ENCODE data around the gene CSF3.

CSF3 gene

GRCh38 chr17:40023590-40024292 is 8.5 kb downstream of the CSF3 start:
- CTCF ChIA-PET = interaction anchor here (0.6 kb wide), 1 partner anchor 169 kb away, joined by 3 read pairs; no protein-coding TSS in a partner anchor
- no peak for TF ChIP-seq LEF1 (IDR thresholded peaks at IDR 0.05; ENCODE audit: borderline replicate concordance)
- TF ChIP-seq PKNOX1 (IDR thresholded peaks at IDR 0.05) = no peak
- no peak for TF ChIP-seq CTBP1 (IDR thresholded peaks at IDR 0.05; ENCODE audit: borderline replicate concordance)
- no peak for TF ChIP-seq L3MBTL2 (conservative IDR thresholded peaks at IDR 0.05)
- POLR2A ChIA-PET = no interaction called here
- no peak for DNase-seq (ENCODE audit: extremely low spot score)

- ChIA-PET CTCF (interaction anchor here (1.6 kb wide), 1 partner anchor 10 kb away, joined by 7 read pairs; no protein-coding TSS in a partner anchor), POLR2A (no interaction called here)
- TF ChIP-seq LEF1 (IDR thresholded peaks at IDR 0.05; ENCODE audit: borderline replicate concordance) (no peak), FOXK2 (IDR thresholded peaks at IDR 0.05) (no peak), ZNF384 (IDR thresholded peaks at IDR 0.05) (no peak), FOXM1 (IDR thresholded peaks at IDR 0.05; ENCODE audit: borderline replicate concordance) (no peak), FOXA1 (IDR thresholded peaks at IDR 0.05) (no peak), BHLHE40 (IDR thresholded peaks at IDR 0.05; ENCODE audit: borderline replicate concordance) (no peak), SUZ12 (IDR thresholded peaks at IDR 0.05) (no peak), L3MBTL2 (conservative IDR thresholded peaks at IDR 0.05) (no peak)
- no peak for DNase-seq (ENCODE audit: extremely low spot score)
Measured at GRCh38 chr17:40024901-40025300, 9.7 kb downstream of the CSF3 start.

- DNase-seq (ENCODE audit: extremely low spot score) = no peak
- ChIA-PET CTCF (interaction anchor here (1.6 kb wide), 1 partner anchor 10 kb away, joined by 7 read pairs; no protein-coding TSS in a partner anchor), POLR2A (no interaction called here)
- TF ChIP-seq FOXA1 (IDR thresholded peaks at IDR 0.05) = no peak
- TF ChIP-seq ZNF384 (IDR thresholded peaks at IDR 0.05) = no peak
- no peak for TF ChIP-seq TARDBP (IDR thresholded peaks at IDR 0.05)
- TF ChIP-seq LEF1 (IDR thresholded peaks at IDR 0.05; ENCODE audit: borderline replicate concordance) = no peak
- TF ChIP-seq L3MBTL2 (conservative IDR thresholded peaks at IDR 0.05) = no peak
- TF ChIP-seq NFRKB (IDR thresholded peaks at IDR 0.05) = no peak
- no peak for TF ChIP-seq CTBP1 (IDR thresholded peaks at IDR 0.05; ENCODE audit: borderline replicate concordance)
- no peak for TF ChIP-seq SUZ12 (IDR thresholded peaks at IDR 0.05)
- TF ChIP-seq ELF4 (IDR thresholded peaks at IDR 0.05) = no peak
- TF ChIP-seq FOXM1 (IDR thresholded peaks at IDR 0.05; ENCODE audit: borderline replicate concordance) = no peak
- no peak for TF ChIP-seq ARNT (IDR thresholded peaks at IDR 0.05)
- no peak for TF ChIP-seq HDGF (IDR thresholded peaks at IDR 0.05; ENCODE audit: borderline replicate concordance)
- no peak for TF ChIP-seq BHLHE40 (IDR thresholded peaks at IDR 0.05; ENCODE audit: borderline replicate concordance)
- TF ChIP-seq SP1 (IDR thresholded peaks at IDR 0.05) = no peak
Measured at GRCh38 chr17:40025559-40025958, 10.3 kb downstream of the CSF3 start.

- CTCF ChIA-PET = interaction anchor here (0.6 to 2.3 kb wide), 8 partner anchors 9 to 87 kb away, joined by 3 to 15 read pairs (median 7); no protein-coding TSS in a partner anchor
- TF ChIP-seq L3MBTL2 (conservative IDR thresholded peaks at IDR 0.05) (no peak), ELF4 (IDR thresholded peaks at IDR 0.05) (no peak), NFRKB (IDR thresholded peaks at IDR 0.05) (no peak), SUZ12 (IDR thresholded peaks at IDR 0.05) (no peak), HDGF (IDR thresholded peaks at IDR 0.05; ENCODE audit: borderline replicate concordance) (no peak), FOXK2 (IDR thresholded peaks at IDR 0.05) (no peak), FOXA1 (IDR thresholded peaks at IDR 0.05) (no peak), TARDBP (IDR thresholded peaks at IDR 0.05) (no peak), PKNOX1 (IDR thresholded peaks at IDR 0.05) (no peak), SP1 (IDR thresholded peaks at IDR 0.05) (no peak), BHLHE40 (IDR thresholded peaks at IDR 0.05; ENCODE audit: borderline replicate concordance) (no peak), LEF1 (IDR thresholded peaks at IDR 0.05; ENCODE audit: borderline replicate concordance) (no peak), CTBP1 (IDR thresholded peaks at IDR 0.05; ENCODE audit: borderline replicate concordance) (no peak), ZNF384 (IDR thresholded peaks at IDR 0.05) (no peak), ARNT (IDR thresholded peaks at IDR 0.05) (no peak), FOXM1 (IDR thresholded peaks at IDR 0.05; ENCODE audit: borderline replicate concordance) (no peak)
- POLR2A ChIA-PET = no interaction called here
- no peak for DNase-seq (ENCODE audit: extremely low spot score)
Measured at GRCh38 chr17:40025991-40026815, 11.0 kb downstream of the CSF3 start.

GRCh38 chr17:40026816-40027613 is 11.8 kb downstream of the CSF3 start:
- TF ChIP-seq SP1 (IDR thresholded peaks at IDR 0.05) = no peak
- TF ChIP-seq L3MBTL2 (conservative IDR thresholded peaks at IDR 0.05) = no peak
- TF ChIP-seq ELF4 (IDR thresholded peaks at IDR 0.05) = no peak
- no peak for TF ChIP-seq FOXA1 (IDR thresholded peaks at IDR 0.05)
- no peak for TF ChIP-seq SUZ12 (IDR thresholded peaks at IDR 0.05)
- TF ChIP-seq ZNF384 (IDR thresholded peaks at IDR 0.05) = no peak
- TF ChIP-seq FOXK2 (IDR thresholded peaks at IDR 0.05) = no peak
- no peak for TF ChIP-seq TARDBP (IDR thresholded peaks at IDR 0.05)

More at GRCh38 chr17:40026816-40027613, 11.8 kb downstream of the CSF3 start:
- peak; percentile 82 for DNase-seq (ENCODE audit: extremely low spot score)
- CTCF ChIA-PET = interaction anchor here (0.5 to 2.3 kb wide), 19 partner anchors 8 to 258 kb away, joined by 3 to 15 read pairs (median 4); partner anchors contain the start of genes CSF3 and NR1D1
- POLR2A ChIA-PET = interaction anchor here (1.0 kb wide), 1 partner anchor 14 kb away, joined by 3 read pairs; no protein-coding TSS in a partner anchor
